Sigmoid colon (tissue), 4 donors: Measurements from ENCODE around the gene MAP3K21.

Experiments
- EP300 ChIP-seq, 4 donors: sonication (generic); formaldehyde crosslinking; IDR thresholded peaks; one replicate each; pipeline ENCODE4 v1.6.1; 2017; ENCODE audit warnings: antibody characterized with exemption in 4 of 4
- POLR2A ChIP-seq, 2 donors: fragments of 450-650 bp; IDR thresholded peaks; one replicate each; pipeline ENCODE4 v1.6.1; 2016; ENCODE audit warnings: antibody characterized with exemption in 2 of 2, mild to moderate bottlenecking in 2 of 2, moderate library complexity in 2 of 2
- TF ChIP-seq, protein P1 (sequence below), 4 experiments: fragments of 450-650 bp in 3 of 4; fragments of 200-600 bp in 1 of 4; IDR thresholded peaks; one replicate each; pipeline ENCODE4 v1.5.1; 2016 to 2019; ENCODE audit warnings: antibody characterized with exemption in 4 of 4, mild to moderate bottlenecking in 3 of 4, moderate library complexity in 2 of 4

DNA sequence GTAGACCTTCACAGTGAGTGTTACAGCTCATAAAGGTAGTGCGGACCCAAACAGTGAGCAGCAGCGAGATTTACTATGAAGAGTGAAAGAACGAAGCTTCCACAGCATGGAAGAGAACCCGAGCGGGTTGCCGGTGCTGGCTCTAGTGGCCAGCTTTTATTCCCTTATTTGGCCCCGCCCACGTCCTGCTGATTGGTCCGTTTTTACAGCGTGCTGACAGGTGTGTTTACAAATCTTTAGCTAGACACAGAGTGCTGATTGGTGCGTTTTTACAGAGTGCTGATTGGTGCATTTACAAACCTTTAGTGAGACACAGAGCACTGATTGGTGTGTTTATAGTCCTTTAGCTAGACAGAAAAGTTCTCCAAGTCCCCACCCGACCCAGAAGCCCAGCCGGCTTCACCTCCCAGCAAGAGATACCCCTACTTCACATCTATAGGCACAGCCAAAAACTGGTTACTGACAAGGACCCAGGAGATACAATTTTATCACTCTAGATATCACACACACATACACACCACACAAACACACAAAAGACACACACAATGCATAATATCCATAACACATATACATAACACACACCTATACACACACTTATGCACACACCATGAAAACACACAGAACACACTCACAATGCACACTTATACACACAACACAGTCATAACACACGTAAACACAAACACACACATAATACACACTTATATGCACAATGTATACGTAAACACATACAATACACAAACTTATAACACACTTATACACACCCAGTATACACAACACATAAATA lies 68.5 kb downstream of the MAP3K21 start:
- TF ChIP-seq EP300 (IDR thresholded peaks at IDR 0.05), result no peak
- TF ChIP-seq POLR2A (IDR thresholded peaks at IDR 0.05), result no peak
- TF ChIP-seq, protein P1, sequence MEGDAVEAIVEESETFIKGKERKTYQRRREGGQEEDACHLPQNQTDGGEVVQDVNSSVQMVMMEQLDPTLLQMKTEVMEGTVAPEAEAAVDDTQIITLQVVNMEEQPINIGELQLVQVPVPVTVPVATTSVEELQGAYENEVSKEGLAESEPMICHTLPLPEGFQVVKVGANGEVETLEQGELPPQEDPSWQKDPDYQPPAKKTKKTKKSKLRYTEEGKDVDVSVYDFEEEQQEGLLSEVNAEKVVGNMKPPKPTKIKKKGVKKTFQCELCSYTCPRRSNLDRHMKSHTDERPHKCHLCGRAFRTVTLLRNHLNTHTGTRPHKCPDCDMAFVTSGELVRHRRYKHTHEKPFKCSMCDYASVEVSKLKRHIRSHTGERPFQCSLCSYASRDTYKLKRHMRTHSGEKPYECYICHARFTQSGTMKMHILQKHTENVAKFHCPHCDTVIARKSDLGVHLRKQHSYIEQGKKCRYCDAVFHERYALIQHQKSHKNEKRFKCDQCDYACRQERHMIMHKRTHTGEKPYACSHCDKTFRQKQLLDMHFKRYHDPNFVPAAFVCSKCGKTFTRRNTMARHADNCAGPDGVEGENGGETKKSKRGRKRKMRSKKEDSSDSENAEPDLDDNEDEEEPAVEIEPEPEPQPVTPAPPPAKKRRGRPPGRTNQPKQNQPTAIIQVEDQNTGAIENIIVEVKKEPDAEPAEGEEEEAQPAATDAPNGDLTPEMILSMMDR (IDR thresholded peaks at IDR 0.05), result no peak
